MM.1S (cell line): ENCODE data around the gene NEUROG2.

Source experiments
- DNase-seq: peaks from one replicate; pipeline ENCODE4 v3.0.0-alpha.2; 2015
- H2AFZ ChIP-seq: fragments of 300-600 bp; sonication (generic); 2 replicates; pipeline ENCODE4 v1.6.0; 2016; ENCODE audit warnings: antibody characterized with exemption, low read length
- H3F3A ChIP-seq: fragments of 300-600 bp; sonication (generic); 2 replicates; pipeline ENCODE4 v1.6.1; 2016; ENCODE audit warnings: mild to moderate bottlenecking, antibody characterized with exemption, low read length, moderate library complexity, mixed read lengths; ENCODE audit not compliant: insufficient read depth
- H3K27ac ChIP-seq: fragments of 300-600 bp; sonication (generic); 2 replicates; pipeline ENCODE4 v1.5.1; 2016; ENCODE audit warnings: mild to moderate bottlenecking, low read length
- H3K27me3 ChIP-seq: fragments of 300-600 bp; sonication (generic); replicated peaks from 2 replicates; pipeline ENCODE4 v1.6.0; 2016; ENCODE audit warnings: low read length; ENCODE audit not compliant: insufficient read depth
- H3K36me3 ChIP-seq: fragments of 300-600 bp; sonication (generic); replicated peaks from 2 replicates; pipeline ENCODE4 v1.6.1; 2016; ENCODE audit warnings: mild to moderate bottlenecking, low read length, mixed read lengths; ENCODE audit not compliant: insufficient read depth
- H3K4me1 ChIP-seq: fragments of 300-600 bp; sonication (generic); 2 replicates; pipeline ENCODE4 v1.6.1; 2016; ENCODE audit warnings: low read length, mixed read lengths
- H3K4me2 ChIP-seq: fragments of 300-600 bp; sonication (generic); 2 replicates; pipeline ENCODE4 v1.6.0; 2016; ENCODE audit warnings: low read depth, low read length
- H3K4me3 ChIP-seq: fragments of 300-600 bp; sonication (generic); 2 replicates; pipeline ENCODE4 v1.5.1; 2016; ENCODE audit warnings: low read length, mixed read lengths
- H3K79me2 ChIP-seq: fragments of 300-600 bp; sonication (generic); 2 replicates; pipeline ENCODE4 v1.6.1; 2016; ENCODE audit warnings: mixed run types, low read length, mixed read lengths
- H3K9ac ChIP-seq: fragments of 300-600 bp; sonication (generic); 2 replicates; pipeline ENCODE4 v1.6.1; 2016; ENCODE audit warnings: low read length, mixed read lengths
- H3K9me2 ChIP-seq: fragments of 300-600 bp; sonication (generic); replicated peaks from 2 replicates; pipeline ENCODE4 v1.6.1; 2016; ENCODE audit warnings: mild to moderate bottlenecking, low read length, mixed read lengths; ENCODE audit not compliant: insufficient read depth
- H3K9me3 ChIP-seq: fragments of 300-600 bp; sonication (generic); replicated peaks from 2 replicates; pipeline ENCODE4 v1.6.1; 2016; ENCODE audit warnings: mild to moderate bottlenecking, low read length, mixed read lengths; ENCODE audit not compliant: insufficient read depth
- H4K20me1 ChIP-seq: fragments of 300-600 bp; sonication (generic); 2 replicates; pipeline ENCODE4 v1.6.1; 2016; ENCODE audit warnings: mild to moderate bottlenecking, low read length, moderate library complexity, mixed read lengths; ENCODE audit not compliant: insufficient read depth
- EZH2 ChIP-seq: fragments of 300-600 bp; sonication (generic); optimal IDR thresholded peaks from 2 replicates; pipeline ENCODE3; 2017; ENCODE audit warnings: low read depth, mild to moderate bottlenecking, antibody characterized with exemption, low read length, mixed read lengths
- EZH2phosphoT487 ChIP-seq: fragments of 300-600 bp; sonication (generic); IDR thresholded peaks from 2 replicates; pipeline ENCODE4 v1.6.1; 2018; ENCODE audit warnings: antibody characterized with exemption, low read length
- TF ChIP-seq, protein P1 (sequence below): fragments of 300-600 bp; sonication (generic); IDR thresholded peaks from 2 replicates; pipeline ENCODE4 v1.5.1; 2016; ENCODE audit warnings: antibody characterized with exemption, low read length, mixed read lengths

The NEUROG2 gene

DNA sequence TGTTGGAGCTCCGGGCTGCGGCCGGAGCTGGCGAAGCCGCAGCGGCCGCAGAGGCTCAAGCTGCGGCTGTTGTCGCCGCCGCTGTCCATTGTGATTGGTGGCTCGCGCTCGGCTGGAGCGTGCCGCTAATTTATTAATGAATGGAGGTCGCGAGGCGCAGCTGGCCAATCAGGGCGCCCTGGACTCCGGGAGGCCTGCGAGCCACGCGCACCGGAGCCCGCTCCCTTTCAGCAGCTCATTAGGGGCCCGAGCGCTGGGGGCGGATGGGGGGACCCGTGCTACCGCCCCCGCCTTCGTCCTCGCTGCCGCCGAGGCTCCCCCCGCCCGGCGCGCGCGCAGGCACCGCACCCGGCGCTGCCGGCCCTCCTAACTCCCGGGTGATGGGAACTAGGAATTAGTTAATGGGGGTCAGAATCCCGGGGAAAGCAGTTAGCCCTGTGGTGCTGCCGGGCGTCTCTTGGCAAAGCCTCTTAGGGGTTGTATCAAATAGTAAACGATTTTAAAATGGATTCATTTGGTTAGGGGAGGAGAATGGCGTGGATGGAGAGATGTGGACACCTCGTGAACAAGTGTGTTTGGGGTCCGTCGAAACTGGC, 589 bp upstream of the NEUROG2 start:
- H3K27me3 ChIP-seq, result peaks cover 41% of the 10 kb centered on the region
- peak overlapping the region; percentile 71 for H3K4me3 ChIP-seq
- peak overlapping the region; percentile 41 for H2AFZ ChIP-seq
- H3K4me1 ChIP-seq, result peaks cover 6% of the 10 kb centered on the region; the same call in 1 of the 2 replicates
- H3K79me2 ChIP-seq, result no peaks in the 10 kb centered on the region
- H4K20me1 ChIP-seq, result no peaks in the 10 kb centered on the region
- H3K9me2 ChIP-seq, result no peaks in the 10 kb centered on the region
- no peak overlapping the region for H3K27ac ChIP-seq
- TF ChIP-seq, protein P1, sequence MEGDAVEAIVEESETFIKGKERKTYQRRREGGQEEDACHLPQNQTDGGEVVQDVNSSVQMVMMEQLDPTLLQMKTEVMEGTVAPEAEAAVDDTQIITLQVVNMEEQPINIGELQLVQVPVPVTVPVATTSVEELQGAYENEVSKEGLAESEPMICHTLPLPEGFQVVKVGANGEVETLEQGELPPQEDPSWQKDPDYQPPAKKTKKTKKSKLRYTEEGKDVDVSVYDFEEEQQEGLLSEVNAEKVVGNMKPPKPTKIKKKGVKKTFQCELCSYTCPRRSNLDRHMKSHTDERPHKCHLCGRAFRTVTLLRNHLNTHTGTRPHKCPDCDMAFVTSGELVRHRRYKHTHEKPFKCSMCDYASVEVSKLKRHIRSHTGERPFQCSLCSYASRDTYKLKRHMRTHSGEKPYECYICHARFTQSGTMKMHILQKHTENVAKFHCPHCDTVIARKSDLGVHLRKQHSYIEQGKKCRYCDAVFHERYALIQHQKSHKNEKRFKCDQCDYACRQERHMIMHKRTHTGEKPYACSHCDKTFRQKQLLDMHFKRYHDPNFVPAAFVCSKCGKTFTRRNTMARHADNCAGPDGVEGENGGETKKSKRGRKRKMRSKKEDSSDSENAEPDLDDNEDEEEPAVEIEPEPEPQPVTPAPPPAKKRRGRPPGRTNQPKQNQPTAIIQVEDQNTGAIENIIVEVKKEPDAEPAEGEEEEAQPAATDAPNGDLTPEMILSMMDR, result no peak
- TF ChIP-seq EZH2phosphoT487 (no peak), EZH2 (no peak)
- H3F3A ChIP-seq, result peaks cover 27% of the 10 kb centered on the region
- peak overlapping the region; percentile 100 for H3K4me2 ChIP-seq
- peak; percentile 54 for DNase-seq
- no peaks in the 10 kb centered on the region for H3K36me3 ChIP-seq
- H3K9me3 ChIP-seq, result no peaks in the 10 kb centered on the region
- H3K9ac ChIP-seq, result no peak overlapping the region

DNA sequence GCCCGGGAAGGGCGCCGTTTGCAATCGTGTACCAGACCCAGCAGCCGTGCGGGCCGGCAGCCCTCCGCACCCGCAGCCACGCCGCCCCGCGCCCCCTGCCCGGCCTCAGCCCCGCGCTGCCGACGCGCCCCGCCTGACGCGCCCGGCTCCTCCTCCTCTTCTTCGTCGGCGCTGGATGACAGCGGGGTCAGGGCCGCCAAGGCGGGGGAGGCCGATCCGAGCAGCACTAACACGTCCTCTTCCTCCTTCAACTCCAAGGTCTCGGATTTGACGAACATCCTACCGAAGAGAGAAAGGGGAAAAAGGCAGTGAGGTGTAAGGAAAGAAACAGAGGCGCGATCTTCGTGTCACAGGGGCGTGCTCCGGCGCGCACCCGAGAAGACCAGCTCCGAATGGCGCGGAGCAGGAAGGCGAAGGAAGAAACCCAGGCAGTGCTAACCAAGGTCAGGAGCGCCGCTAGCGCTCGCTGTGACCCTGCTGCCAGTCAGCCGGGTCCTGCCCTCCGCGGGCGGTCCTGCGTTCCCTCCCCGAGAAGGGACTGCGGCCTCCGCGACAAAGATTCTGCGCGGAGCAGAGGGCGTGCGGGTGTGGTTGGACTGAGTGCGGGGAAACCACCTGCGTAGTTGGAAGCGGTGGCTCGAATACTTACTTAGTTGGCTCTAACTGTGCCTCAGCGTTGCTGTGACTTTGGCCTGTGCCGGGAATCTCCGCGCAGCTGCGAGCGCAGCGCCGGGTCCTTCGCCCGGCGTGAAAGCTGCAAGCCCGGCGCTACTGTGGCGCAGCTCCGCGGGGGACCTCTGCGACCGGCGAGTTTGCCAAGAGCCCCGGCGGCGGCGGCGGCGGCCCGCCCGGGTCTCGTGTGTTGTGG, 548 bp downstream of the NEUROG2 start:
- no peaks in the 10 kb centered on the region for H3K79me2 ChIP-seq
- peak; percentile 50 for DNase-seq
- TF ChIP-seq EZH2phosphoT487 (no peak), EZH2 (no peak)
- TF ChIP-seq, protein P1, result no peak
- peak overlapping the region; percentile 100 for H3K4me2 ChIP-seq
- H3K27me3 ChIP-seq, result peaks cover 29% of the 10 kb centered on the region
- H3K9ac ChIP-seq, result peak overlapping the region; percentile 36; the same call in 1 of the 2 replicates
- H4K20me1 ChIP-seq, result no peaks in the 10 kb centered on the region
- H3K36me3 ChIP-seq, result no peaks in the 10 kb centered on the region
- peak overlapping the region; percentile 71 for H3K4me3 ChIP-seq
- H3K4me1 ChIP-seq, result peaks cover 6% of the 10 kb centered on the region; the same call in 1 of the 2 replicates
- H3K27ac ChIP-seq, result no peak overlapping the region
- H3K9me2 ChIP-seq, result no peaks in the 10 kb centered on the region
- no peaks in the 10 kb centered on the region for H3K9me3 ChIP-seq
- H3F3A ChIP-seq, result peaks cover 27% of the 10 kb centered on the region
- H2AFZ ChIP-seq, result peak overlapping the region; percentile 96

DNA sequence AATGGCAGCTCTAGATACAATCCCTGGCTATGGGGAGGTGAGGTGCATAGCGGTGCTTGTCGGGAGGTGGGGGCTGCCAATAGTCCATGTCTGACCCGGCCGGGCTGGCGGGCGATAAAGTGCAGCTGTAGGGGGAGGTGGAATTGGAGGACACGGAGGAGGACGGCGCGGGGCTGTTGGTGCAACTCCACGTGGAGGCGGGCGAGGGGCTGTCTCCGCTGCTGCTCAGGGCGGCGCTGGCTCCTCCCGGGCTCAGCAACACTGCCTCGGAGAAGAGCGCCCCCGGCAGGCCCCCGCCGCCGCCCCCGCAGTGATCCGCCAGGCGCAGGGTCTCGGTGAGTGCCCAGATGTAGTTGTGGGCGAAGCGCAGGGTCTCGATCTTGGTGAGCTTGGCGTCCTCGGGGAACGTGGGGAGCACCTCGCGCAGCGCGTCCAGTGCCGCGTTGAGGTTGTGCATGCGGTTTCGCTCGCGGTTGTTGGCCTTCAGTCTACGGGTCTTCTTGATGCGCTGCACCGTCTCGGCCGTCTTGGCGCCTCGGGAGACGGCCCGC, 1.3 kb downstream of the NEUROG2 start:
- H3K9me3 ChIP-seq, result no peaks in the 10 kb centered on the region
- TF ChIP-seq EZH2 (no peak), EZH2phosphoT487 (no peak)
- TF ChIP-seq, protein P1, result peak; percentile 12; the same call in 1 of the 2 replicates
- H2AFZ ChIP-seq, result peak overlapping the region; percentile 83
- no peaks in the 10 kb centered on the region for H3K36me3 ChIP-seq
- no peaks in the 10 kb centered on the region for H4K20me1 ChIP-seq
- H3K4me2 ChIP-seq, result peak overlapping the region; percentile 100
- peak overlapping the region; percentile 71 for H3K4me3 ChIP-seq
- H3K27me3 ChIP-seq, result peaks cover 22% of the 10 kb centered on the region
- H3K27ac ChIP-seq, result no peak overlapping the region
- no peaks in the 10 kb centered on the region for H3K79me2 ChIP-seq
- DNase-seq, result peak; percentile 25
- no peak overlapping the region for H3K9ac ChIP-seq
- no peaks in the 10 kb centered on the region for H3K9me2 ChIP-seq
- peaks cover 6% of the 10 kb centered on the region; the same call in 1 of the 2 replicates for H3K4me1 ChIP-seq
- H3F3A ChIP-seq, result peaks cover 27% of the 10 kb centered on the region
